HepG2 (cell line): Measurements from ENCODE around the gene UBAP1L. TPM values are rescaled to one million over a fixed set of nuclear protein-coding genes. Genes with fewer than 3 reads are reported as not detected.
A peak's percentile ranks its signal among the peaks of the same experiment; 100 is the strongest.

Experiments used
- ATAC-seq: fragments of 200-7000 bp; cut with Tn5 transposase; 3 replicates; pipeline ENCODE4 v1.9.1; 2020; ENCODE audit warnings: mild to moderate bottlenecking, moderate library complexity
- BruUV-seq: library from RNA; stranded (reverse); fragments of 400-500 nt; replicated peaks from 2 replicates; lab custom pipeline; 2021; lab: Mats Ljungman, UMichigan
- CTCF ChIA-PET: fragments of 300-600 bp; formaldehyde crosslinking; extraction: SDS; loops from one replicate; lab custom pipeline; 2021; ENCODE audit warnings: low total read pairs, inconsistent platforms, low intra/inter-chr PET ratio; lab: Yijun Ruan, JAX
- POLR2A ChIA-PET: fragments of 350-600 bp; sonication (Branson Sonifier 250); formaldehyde crosslinking; loops from one replicate; lab custom pipeline; 2020; ENCODE audit warnings: antibody characterized with exemption, inconsistent platforms; lab: Yijun Ruan, JAX
- DNase-seq: peaks from one replicate; pipeline ENCODE4 v3.0.0-alpha.2; 2015; ENCODE audit warnings: low spot score
- FAIRE-seq: peaks from 3 replicates; lab custom pipeline; 2011; peaks lifted over from hg19 to GRCh38; lab: Jason Lieb, UNC
- H2AFZ ChIP-seq: one replicate; pipeline ENCODE4 v1.6.1; 2011; ENCODE audit warnings: low read length, inconsistent platforms
- H3K27ac ChIP-seq: fragments of 300-600 bp; 3 replicates; pipeline ENCODE4 v1.8.0; 2011; ENCODE audit warnings: mixed run types, mild to moderate bottlenecking, mixed read lengths, low read length, inconsistent platforms; ENCODE audit not compliant: insufficient read depth; ENCODE audit errors: extremely low read length
- H3K27me3 ChIP-seq, 2 experiments: fragments of 200-600 bp in 1 of 2; 2 replicates in 1 of 2; 3 replicates in 1 of 2; pipeline versions ENCODE4 v1.6.0 to v1.8.0; 2011; ENCODE audit warnings: low read length in 2 of 2, mild to moderate bottlenecking in 2 of 2, moderate library complexity in 2 of 2, inconsistent platforms in 1 of 2; ENCODE audit not compliant: insufficient read depth in 2 of 2, control insufficient read depth in 1 of 2
- H3K36me3 ChIP-seq, 2 experiments: fragments of 200-600 bp in 1 of 2; replicated peaks in 1 of 2; 2 replicates in 1 of 2; 3 replicates in 1 of 2; pipeline versions ENCODE4 v1.5.1 to v1.8.0; 2011; ENCODE audit warnings: low read length in 2 of 2, inconsistent platforms in 1 of 2; ENCODE audit not compliant: insufficient read depth in 2 of 2, control insufficient read depth in 1 of 2
- H3K4me1 ChIP-seq: 2 replicates; pipeline ENCODE4 v1.5.1; 2012; ENCODE audit warnings: low read length, inconsistent platforms; ENCODE audit not compliant: insufficient read depth
- H3K4me2 ChIP-seq: 2 replicates; pipeline ENCODE4 v1.6.0; 2011; ENCODE audit warnings: low read depth, low read length, inconsistent platforms
- H3K4me3 ChIP-seq, 3 experiments: fragments of 200-600 bp in 1 of 3; sonication (generic), shearing (Covaris generic) in 1 of 3; replicated peaks in 1 of 3; 2 replicates each; pipeline ENCODE4 v1.5.1; 2011 to 2016; ENCODE audit warnings: low read length in 3 of 3, inconsistent platforms in 2 of 3, low read depth in 2 of 3, mild to moderate bottlenecking in 2 of 3, control low read depth in 1 of 3, mixed read lengths in 1 of 3; ENCODE audit not compliant: insufficient read depth in 1 of 3
- H3K79me2 ChIP-seq: one replicate; pipeline ENCODE4 v1.6.1; 2011; ENCODE audit warnings: low read length, inconsistent platforms; ENCODE audit not compliant: insufficient read depth
- H3K9ac ChIP-seq: 2 replicates; pipeline ENCODE4 v1.6.0; 2011; ENCODE audit warnings: mild to moderate bottlenecking, low read depth, low read length, inconsistent platforms; ENCODE audit not compliant: insufficient read depth
- H3K9me3 ChIP-seq: 2 replicates; pipeline ENCODE4 v1.5.1; 2012; ENCODE audit warnings: mild to moderate bottlenecking, low read length
- H4K20me1 ChIP-seq: 2 replicates; pipeline ENCODE4 v1.6.0; 2011; ENCODE audit warnings: inconsistent platforms, mild to moderate bottlenecking, low read length, moderate library complexity; ENCODE audit not compliant: insufficient read depth
- EHMT2 ChIP-seq: fragments of 200-600 bp; sonication (generic); IDR thresholded peaks from 2 replicates; pipeline ENCODE4 v1.7.0; 2017; ENCODE audit warnings: antibody characterized with exemption, low read depth, low read length, borderline replicate concordance
- MAFG ChIP-seq: sonication (generic); formaldehyde crosslinking; IDR thresholded peaks from 2 replicates; pipeline ENCODE4 v1.5.1; 2020; ENCODE audit warnings: mild to moderate bottlenecking, missing genetic modification reagents
- NPAS2 ChIP-seq: sonication (generic); formaldehyde crosslinking; IDR thresholded peaks from 2 replicates; pipeline ENCODE4 v1.8.0; 2022; ENCODE audit warnings: mild to moderate bottlenecking, missing genetic modification reagents, borderline replicate concordance
- PBX2 ChIP-seq: IDR thresholded peaks from 2 replicates; pipeline ENCODE4 v1.6.1; 2016; ENCODE audit warnings: control low read depth
- PPARG ChIP-seq: conservative IDR thresholded peaks from 2 replicates; pipeline ENCODE4 v1.6.1; 2016; ENCODE audit warnings: missing biosample characterization, missing genetic modification reagents
- RBM39 ChIP-seq: fragments of 200-400 bp; formaldehyde crosslinking; IDR thresholded peaks from one replicate; pipeline ENCODE4 v1.6.1; 2018; ENCODE audit warnings: antibody characterized with exemption, mild to moderate bottlenecking, low read depth, low read length; ENCODE audit not compliant: poor library complexity, severe bottlenecking
- SMAD1 ChIP-seq: sonication (generic); formaldehyde crosslinking; IDR thresholded peaks from 2 replicates; pipeline ENCODE4 v1.4.0; 2020; ENCODE audit warnings: missing genetic modification reagents, low read depth, mild to moderate bottlenecking, borderline replicate concordance
- TEAD2 ChIP-seq: sonication (generic); formaldehyde crosslinking; IDR thresholded peaks from 2 replicates; pipeline ENCODE4 v1.9.0; 2021; ENCODE audit warnings: missing genetic modification reagents
- ZBTB7B ChIP-seq: sonication (generic); formaldehyde crosslinking; IDR thresholded peaks from 2 replicates; pipeline ENCODE4 v1.4.0; 2020; ENCODE audit warnings: missing genetic modification reagents
- ZHX1 ChIP-seq: sonication (generic); formaldehyde crosslinking; IDR thresholded peaks from 2 replicates; pipeline ENCODE4 v1.8.1; 2022; ENCODE audit warnings: low read depth, mild to moderate bottlenecking, missing genetic modification reagents
- ZNF468 ChIP-seq: sonication (generic); formaldehyde crosslinking; IDR thresholded peaks from 2 replicates; pipeline ENCODE4 v1.8.0; 2022; ENCODE audit warnings: mild to moderate bottlenecking, moderate library complexity, missing genetic modification reagents
- ZNF496 ChIP-seq: sonication (generic); formaldehyde crosslinking; IDR thresholded peaks from 2 replicates; pipeline ENCODE4 v1.8.1; 2023; ENCODE audit warnings: mild to moderate bottlenecking, moderate library complexity, missing genetic modification reagents; ENCODE audit not compliant: insufficient replicate concordance
- ZNF672 ChIP-seq: sonication (generic); formaldehyde crosslinking; IDR thresholded peaks from 2 replicates; pipeline ENCODE4 v1.8.1; 2022; ENCODE audit warnings: missing genetic modification reagents
- ZNF850 ChIP-seq: sonication (generic); formaldehyde crosslinking; conservative IDR thresholded peaks from 2 replicates; pipeline ENCODE4 v1.9.0; 2021; ENCODE audit warnings: mild to moderate bottlenecking, missing genetic modification reagents
- WGBS: methylation state at CpG from one replicate; pipeline ENCODE4 v1.1.6; 2017; ENCODE audit warnings: low lambda C conversion rate; 5-methylcytosine and 5-hydroxymethylcytosine counted together
- in situ Hi-C: cut with HindIII; loops from 2 replicates; pipeline ENCODE4 v1.10.0; 2017; ENCODE audit warnings: low pct_unique_long_range_greater_than_20kb; ENCODE audit not compliant: extremely low pct_ligation_motif_present
- intact Hi-C: fragments of 100-400 bp; cut with micrococcal nuclease; formaldehyde crosslinking; loops from one replicate; pipeline ENCODE4 v1.10.0; 2022; ENCODE audit not compliant: unreplicated experiment
- polyA plus RNA-seq, 8 experiments: library from polyadenylated mRNA; depleted of rRNA in 3 of 8; stranded (reverse) in 7 of 8; unstranded in 1 of 8; fragments of >200 nt; fragmentation: Illumina TruSeq in 4 of 8; extraction: Trizol in 4 of 8; gene quantifications; 2 replicates each; pipeline versions ENCODE4 v1.2.1 to v1.2.3, GENCODE V29; 2011 to 2016; ENCODE audit warnings: low read depth in 4 of 8, missing spikeins in 1 of 8, mixed read lengths in 1 of 8; ENCODE audit not compliant: insufficient read depth in 1 of 8
- total RNA-seq, 5 experiments: library from RNA; depleted of rRNA; stranded (reverse); fragments of >200 nt; fragmentation: Illumina TruSeq; extraction: Trizol; gene quantifications; 2 replicates each; pipeline ENCODE4 v1.2.3, GENCODE V29; 2016; ENCODE audit warnings: low read depth in 1 of 5

UBAP1L gene
- total and polyA plus RNA-seq, 2 of the 13 experiments (the other 11 are each of a cell fraction or from before 2014, with no cell fraction given), result 0.86 to 1.4 TPM

GRCh38 chr15:65132878-65133547 lies 18.0 kb upstream of the UBAP1L start (continued):
- no peak for TF ChIP-seq PBX2
- no peak for TF ChIP-seq ZNF850 (CRISPR knock-in tag)
- no peak for TF ChIP-seq TEAD2 (CRISPR knock-in tag)
- TF ChIP-seq ZNF672 (CRISPR knock-in tag), result no peak
- no peak for TF ChIP-seq PPARG (CRISPR knock-in tag)

- Histone ChIP-seq H3K27ac (no peak overlapping the region), H3K79me2 (peaks cover 19% of the 10 kb centered on the region), H2AFZ (no peak overlapping the region), H3K27me3 (no peaks in the 10 kb centered on the region; a peak in 1 of 5 replicates), H4K20me1 (peaks cover 6% of the 10 kb centered on the region), H3K4me2 (0 out of 2 replicates have a peak overlapping the region, but pooled peaks have one; percentile 27), H3K9me3 (no peaks in the 10 kb centered on the region), H3K4me3 (no peak overlapping the region), H3K36me3 (peaks cover 23 to 36% of the 10 kb centered on the region in 2 experiments), H3K4me1 (peaks cover 22% of the 10 kb centered on the region), H3K9ac (no peak overlapping the region)
- ATAC-seq, result no peak
- intact Hi-C loops, result no loop called here
- TF ChIP-seq EHMT2, result no peak
- TF ChIP-seq NPAS2 (CRISPR knock-in tag), result no peak
- no peak for TF ChIP-seq ZBTB7B (CRISPR knock-in tag)
- no peak for TF ChIP-seq SMAD1 (CRISPR knock-in tag)
- no peak for TF ChIP-seq MAFG (CRISPR knock-in tag)
- no peak for TF ChIP-seq ZHX1 (CRISPR knock-in tag)
- no peak for TF ChIP-seq RBM39
- TF ChIP-seq ZNF468, result no peak
- TF ChIP-seq ZNF496 (CRISPR knock-in tag), result no peak
- no peak for DNase-seq
- CTCF ChIA-PET, result no interaction called here
- 95% methylated on average over 4 of the region's 5 CpGs for WGBS
- in situ Hi-C loops, result no loop called here
- no peak for FAIRE-seq
- BruUV-seq, result no TSS peak
- POLR2A ChIA-PET, result no interaction called here
These were observed 15.9 kb upstream of the UBAP1L start for GRCh38 chr15:65130941-65131340.
